GM12873 (cell line): ENCODE data around the gene GID4.

Source experiments
- CTCF ChIP-seq: IDR thresholded peaks from 2 replicates; pipeline ENCODE4 v1.5.1; 2012; ENCODE audit warnings: low read depth, mild to moderate bottlenecking, moderate library complexity, low read length, control low read depth; ENCODE audit not compliant: insufficient read depth; ENCODE audit errors: missing control alignments

The GID4 gene

GRCh38 chr17:17999364-18000029, 39.7 kb upstream of the GID4 start:
- TF ChIP-seq CTCF, result no peak

GRCh38 chr17:18000030-18000408, 39.2 kb upstream of the GID4 start:
- no peak for TF ChIP-seq CTCF

DNA sequence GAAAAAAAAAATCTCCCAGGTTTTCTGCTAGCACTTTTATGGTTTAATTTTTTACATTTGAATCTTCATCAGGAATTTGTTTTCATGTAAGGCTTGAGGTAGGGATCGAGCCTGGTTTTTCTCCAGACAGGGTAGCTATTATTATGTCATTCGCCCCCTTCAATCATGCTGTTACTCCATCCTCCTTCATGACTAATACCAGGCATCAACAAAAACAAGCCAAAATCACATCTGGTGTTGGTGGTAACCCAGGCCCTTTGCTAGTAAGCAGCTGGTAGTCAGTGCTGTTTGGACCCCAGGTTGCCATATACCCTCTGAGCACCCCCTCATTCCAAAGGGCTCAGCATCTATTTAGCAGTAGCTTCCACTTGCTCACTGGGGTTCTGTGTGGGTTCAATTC, 37.0 kb upstream of the GID4 start:
- TF ChIP-seq CTCF, result no peak

DNA sequence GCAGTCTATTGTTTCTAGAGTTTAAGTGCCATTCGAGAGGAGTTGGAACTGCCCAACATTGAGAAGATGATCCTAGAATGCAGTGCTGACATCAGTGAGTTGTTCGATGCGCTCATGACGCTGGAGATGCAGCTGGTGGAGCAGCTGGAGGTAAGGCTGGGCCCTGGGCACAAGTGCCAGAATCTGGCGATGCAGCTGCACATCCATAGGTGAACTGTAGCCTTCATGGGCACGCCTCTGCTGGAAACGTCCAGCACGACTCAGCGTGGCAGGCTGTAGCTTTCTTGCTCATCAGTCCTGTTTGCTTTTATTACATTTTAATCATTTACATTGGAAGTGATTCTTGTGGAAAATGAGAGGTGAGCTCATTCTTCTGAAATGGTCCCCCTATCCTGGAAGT, 34.9 kb upstream of the GID4 start:
- no peak for TF ChIP-seq CTCF

- peak; percentile 37 for TF ChIP-seq CTCF
Measured at GRCh38 chr17:18004884-18005305, 34.3 kb upstream of the GID4 start.

DNA sequence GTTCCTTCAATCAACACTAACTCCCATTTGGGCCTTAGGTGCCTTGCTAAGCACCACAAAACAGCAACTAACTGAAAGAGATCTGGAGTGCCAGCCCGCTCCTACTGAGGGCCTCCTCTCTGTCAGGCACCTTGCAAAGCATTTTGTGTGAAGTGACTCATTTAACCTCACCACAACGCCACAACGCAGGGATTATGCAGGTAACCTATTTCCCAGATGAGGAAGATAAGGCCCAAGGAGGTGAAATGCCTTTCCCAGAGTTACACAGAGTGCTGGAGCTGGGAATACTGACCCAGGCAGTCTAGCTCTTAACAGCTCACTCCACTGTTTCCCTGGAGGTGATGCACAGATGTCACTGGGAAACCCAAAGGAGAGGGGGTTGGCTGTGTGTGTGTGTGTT, 33.7 kb upstream of the GID4 start:
- TF ChIP-seq CTCF, result no peak

GRCh38 chr17:18006495-18007239, 32.5 kb upstream of the GID4 start:
- no peak for TF ChIP-seq CTCF
